H1 (cell line): ENCODE measurements around the gene LRRC41. TPM values are rescaled to one million over a fixed set of nuclear protein-coding genes. Genes with fewer than 3 reads are reported as not detected.
"Not testable (repeated sequence)": the region's sequence is repeated elsewhere in the genome, so short reads cannot be mapped to it uniquely, and the experiment has no call there.

Experiments used
- CTCF ChIA-PET: fragments of 300-600 bp; sonication (Branson Sonifier 250); formaldehyde crosslinking; loops from one replicate; lab custom pipeline; 2021; ENCODE audit not compliant: partially characterized antibody; lab: Charles Lee
- POLR2A ChIA-PET: fragments of 300-600 bp; sonication (Branson Sonifier 250); formaldehyde crosslinking; loops from one replicate; lab custom pipeline; 2021; ENCODE audit warnings: inconsistent platforms; ENCODE audit not compliant: partially characterized antibody; lab: Charles Lee
- DNase-seq, 2 experiments: peaks; one replicate each; pipeline versions ENCODE4 v3.0.0 to v3.0.0-alpha.2; 2010 to 2022; ENCODE audit warnings: low spot score in 2 of 2, low read depth in 1 of 2, mixed read lengths in 1 of 2
- FAIRE-seq: peaks from 2 replicates; lab custom pipeline; 2011; peaks lifted over from hg19 to GRCh38; lab: Jason Lieb, UNC
- H2AFZ ChIP-seq: 2 replicates; pipeline ENCODE4 v1.8.1; 2012; ENCODE audit warnings: low read length, inconsistent platforms
- H2AK5ac ChIP-seq: 2 replicates; pipeline ENCODE4 v1.6.1; 2013; ENCODE audit warnings: low read depth, low read length
- H2BK120ac ChIP-seq: replicated peaks from 2 replicates; pipeline ENCODE3; 2013; ENCODE audit warnings: low read depth, low read length, inconsistent platforms
- H2BK12ac ChIP-seq: 2 replicates; pipeline ENCODE4 v1.6.1; 2013; ENCODE audit warnings: low read depth, low read length
- H2BK15ac ChIP-seq: 2 replicates; pipeline ENCODE4 v1.6.1; 2013; ENCODE audit warnings: low read length
- H2BK20ac ChIP-seq: 2 replicates; pipeline ENCODE4 v1.6.1; 2013; ENCODE audit warnings: low read length
- H2BK5ac ChIP-seq: 2 replicates; pipeline ENCODE4 v1.6.1; 2013; ENCODE audit warnings: low read depth, low read length
- H3K14ac ChIP-seq: 2 replicates; pipeline ENCODE4 v1.6.1; 2013; ENCODE audit warnings: inconsistent platforms; ENCODE audit not compliant: insufficient read length
- H3K18ac ChIP-seq: 2 replicates; pipeline ENCODE4 v1.6.1; 2013; ENCODE audit warnings: low read length; ENCODE audit errors: extremely low read depth
- H3K23ac ChIP-seq: 2 replicates; pipeline ENCODE4 v1.6.1; 2013; ENCODE audit warnings: inconsistent platforms; ENCODE audit not compliant: insufficient read length
- H3K23me2 ChIP-seq: 2 replicates; pipeline ENCODE4 v1.6.1; 2013; ENCODE audit warnings: low read depth, low read length
- H3K27ac ChIP-seq: 2 replicates; pipeline ENCODE4 v1.6.1; 2011; ENCODE audit warnings: low read depth, low read length, inconsistent platforms
- H3K27me3 ChIP-seq, 4 experiments: replicated peaks in 1 of 4; 1 replicate in 1 of 4; 2 replicates in 3 of 4; pipeline versions ENCODE4 v1.6.1 to v1.8.1; 2011 to 2013; ENCODE audit warnings: low read length in 3 of 4, mild to moderate bottlenecking in 3 of 4, inconsistent platforms in 2 of 4, mixed read lengths in 2 of 4, moderate library complexity in 1 of 4; ENCODE audit not compliant: control insufficient read depth in 3 of 4, insufficient read depth in 3 of 4; ENCODE audit errors: extremely low read depth in 1 of 4
- H3K36me3 ChIP-seq, 4 experiments: 2 replicates each; pipeline versions ENCODE4 v1.6.1 to v1.8.1; 2011 to 2013; ENCODE audit warnings: mild to moderate bottlenecking in 4 of 4, low read length in 3 of 4, moderate library complexity in 2 of 4, control low read depth in 1 of 4, inconsistent platforms in 1 of 4; ENCODE audit not compliant: insufficient read depth in 4 of 4, control insufficient read depth in 2 of 4
- H3K4ac ChIP-seq: replicated peaks from 2 replicates; pipeline ENCODE3; 2013; ENCODE audit warnings: low read length, low read depth, mixed read lengths, inconsistent platforms; ENCODE audit not compliant: insufficient read length
- H3K4me1 ChIP-seq, 4 experiments: replicated peaks in 1 of 4; 1 replicate in 1 of 4; 2 replicates in 3 of 4; pipeline versions ENCODE4 v1.6.1 to v1.8.1; 2011 to 2013; ENCODE audit warnings: low read length in 3 of 4, inconsistent platforms in 2 of 4, mixed read lengths in 1 of 4; ENCODE audit not compliant: insufficient read depth in 4 of 4, control insufficient read depth in 3 of 4
- H3K4me2 ChIP-seq, 2 experiments: 2 replicates each; pipeline versions ENCODE4 v1.6.1 to v1.8.1; 2011 to 2013; ENCODE audit warnings: low read depth in 2 of 2, low read length in 2 of 2, control low read depth in 1 of 2, inconsistent platforms in 1 of 2, mild to moderate bottlenecking in 1 of 2; ENCODE audit not compliant: insufficient read depth in 1 of 2
- H3K4me3 ChIP-seq, 4 experiments: fragments of 200-600, 300-600 bp in 1 of 4; sonication (generic), shearing (Covaris generic), sonication (Bioruptor Twin) in 1 of 4; 2 replicates each; pipeline versions ENCODE4 v1.5.1 to v1.8.1; 2011 to 2016; ENCODE audit warnings: low read length in 4 of 4, low read depth in 3 of 4, control low read depth in 2 of 4, inconsistent platforms in 2 of 4, mild to moderate bottlenecking in 2 of 4, mixed read lengths in 1 of 4, moderate library complexity in 1 of 4; ENCODE audit not compliant: insufficient read depth in 2 of 4; ENCODE audit errors: extremely low read depth in 1 of 4
- H3K56ac ChIP-seq: replicated peaks from 2 replicates; pipeline ENCODE3; 2013; ENCODE audit warnings: low read depth, mild to moderate bottlenecking, mixed read lengths, low read length, inconsistent platforms; ENCODE audit not compliant: insufficient read length
- H3K79me1 ChIP-seq: 2 replicates; pipeline ENCODE4 v1.6.1; 2013; ENCODE audit warnings: low read depth, low read length, control low read depth
- H3K79me2 ChIP-seq, 2 experiments: 2 replicates each; pipeline versions ENCODE4 v1.6.1 to v1.8.1; 2012 to 2013; ENCODE audit warnings: low read length in 2 of 2, mild to moderate bottlenecking in 2 of 2, inconsistent platforms in 1 of 2; ENCODE audit not compliant: insufficient read depth in 2 of 2, control insufficient read depth in 1 of 2
- H3K9ac ChIP-seq, 4 experiments: replicated peaks in 1 of 4; 1 replicate in 1 of 4; 2 replicates in 3 of 4; pipeline versions ENCODE4 v1.6.1 to v1.8.1; 2011 to 2013; ENCODE audit warnings: low read depth in 3 of 4, low read length in 3 of 4, control low read depth in 2 of 4, mild to moderate bottlenecking in 2 of 4, moderate library complexity in 2 of 4, inconsistent platforms in 1 of 4; ENCODE audit errors: extremely low read depth in 1 of 4
- H3K9me3 ChIP-seq, 2 experiments: 2 replicates each; pipeline versions ENCODE4 v1.6.1 to v1.8.1; 2012 to 2013; ENCODE audit warnings: mild to moderate bottlenecking in 2 of 2, moderate library complexity in 2 of 2, control low read depth in 1 of 2, inconsistent platforms in 1 of 2, low read depth in 1 of 2, low read length in 1 of 2, mixed read lengths in 1 of 2; ENCODE audit not compliant: insufficient read depth in 2 of 2
- H4K20me1 ChIP-seq, 2 experiments: replicated peaks in 1 of 2; 2 replicates each; pipeline versions ENCODE3 to v1.8.1; 2011 to 2013; ENCODE audit warnings: inconsistent platforms in 2 of 2, low read length in 2 of 2, mild to moderate bottlenecking in 1 of 2; ENCODE audit not compliant: insufficient read depth in 2 of 2, control insufficient read depth in 1 of 2
- H4K5ac ChIP-seq: 2 replicates; pipeline ENCODE4 v1.6.1; 2013; ENCODE audit warnings: low read length, low read depth, mixed read lengths, inconsistent platforms; ENCODE audit not compliant: insufficient read length
- H4K8ac ChIP-seq: 2 replicates; pipeline ENCODE4 v1.8.0; 2013; ENCODE audit warnings: mild to moderate bottlenecking, moderate library complexity, low read length, inconsistent platforms; ENCODE audit not compliant: insufficient read depth; ENCODE audit errors: extremely low read depth
- H4K91ac ChIP-seq: replicated peaks from 2 replicates; pipeline ENCODE3; 2013; ENCODE audit warnings: low read length, mixed read lengths, inconsistent platforms; ENCODE audit not compliant: insufficient read length
- WGBS, 2 experiments: shearing (Covaris generic) in 1 of 2; methylation state at CpG; one replicate each; pipeline versions ENCODE4 v1.1.6 to v1.1.7; 2013 to 2015; ENCODE audit warnings: low lambda C conversion rate in 2 of 2, mixed read lengths in 2 of 2, inconsistent platforms in 1 of 2, low coverage in 1 of 2, missing lambda C conversion rate in 1 of 2; ENCODE audit not compliant: insufficient replicate concordance in 2 of 2, insufficient coverage in 1 of 2, insufficient read length in 1 of 2; ENCODE audit errors: extremely low coverage in 1 of 2, missing lambda C conversion rate in 1 of 2; 5-methylcytosine and 5-hydroxymethylcytosine counted together
- polyA plus RNA-seq, 7 experiments: library from polyadenylated mRNA; depleted of rRNA in 3 of 7; stranded (reverse) in 5 of 7; unstranded in 2 of 7; fragments of >200 nt in 5 of 7; fragments of 200-250 nt in 2 of 7; gene quantifications; 1 replicate in 5 of 7; 2 replicates in 1 of 7; 4 replicates in 1 of 7; pipeline versions ENCODE4 v1.2.1 to v1.2.3, GENCODE V29; 2011 to 2013; ENCODE audit warnings: missing spikeins in 2 of 7, mixed read lengths in 2 of 7
- total RNA-seq: library from RNA; stranded (reverse); fragmentation: NEBNext Ultra II Directional; extraction: Animal tissue kit (Norgen Biotek cat#: 25700); gene quantifications from 2 replicates; pipeline ENCODE4 v1.2.1, GENCODE V29; 2021

Gene LRRC41
- total and polyA plus RNA-seq, 2 of the 8 experiments (the other 6 are each of a cell fraction or from before 2014, with no cell fraction given): 36.8 to 51.2 TPM

DNA sequence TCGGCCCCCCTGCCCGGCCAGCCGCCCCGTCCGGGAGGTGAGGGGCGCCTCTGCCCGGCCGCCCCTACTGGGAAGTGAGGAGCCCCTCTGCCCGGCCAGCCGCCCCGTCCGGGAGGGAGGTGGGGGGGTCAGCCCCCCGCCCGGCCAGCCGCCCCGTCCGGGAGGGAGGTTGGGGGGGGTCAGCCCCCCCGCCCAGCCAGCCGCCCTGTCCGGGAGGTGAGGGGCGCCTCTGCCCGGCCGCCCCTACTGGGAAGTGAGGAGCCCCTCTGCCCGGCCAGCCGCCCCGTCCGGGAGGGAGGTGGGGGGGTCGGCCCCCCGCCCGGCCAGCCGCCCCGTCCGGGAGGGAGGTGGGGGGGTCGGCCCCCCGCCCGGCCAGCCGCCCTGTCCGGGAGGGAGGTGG is 61.7 kb downstream of the LRRC41 start:
- H3K79me1 ChIP-seq, H3K27ac ChIP-seq, H3K23me2 ChIP-seq, H2BK12ac ChIP-seq, H3K4me3 ChIP-seq, H3K56ac ChIP-seq, H2AFZ ChIP-seq, DNase-seq, H4K5ac ChIP-seq, FAIRE-seq, H3K9ac ChIP-seq, H3K18ac ChIP-seq, H2BK5ac ChIP-seq, H3K36me3 ChIP-seq, H3K4me2 ChIP-seq, H4K8ac ChIP-seq, H2BK120ac ChIP-seq, H3K27me3 ChIP-seq, H3K23ac ChIP-seq, H3K4ac ChIP-seq, H4K91ac ChIP-seq, H3K79me2 ChIP-seq, H4K20me1 ChIP-seq, H2BK20ac ChIP-seq, POLR2A ChIA-PET, H3K9me3 ChIP-seq, H2BK15ac ChIP-seq, H3K4me1 ChIP-seq, CTCF ChIA-PET, H2AK5ac ChIP-seq, H3K14ac ChIP-seq: not testable (repeated sequence)
- WGBS, 2 experiments: no CpG with 5 or more reads among the region's 38 CpGs

DNA sequence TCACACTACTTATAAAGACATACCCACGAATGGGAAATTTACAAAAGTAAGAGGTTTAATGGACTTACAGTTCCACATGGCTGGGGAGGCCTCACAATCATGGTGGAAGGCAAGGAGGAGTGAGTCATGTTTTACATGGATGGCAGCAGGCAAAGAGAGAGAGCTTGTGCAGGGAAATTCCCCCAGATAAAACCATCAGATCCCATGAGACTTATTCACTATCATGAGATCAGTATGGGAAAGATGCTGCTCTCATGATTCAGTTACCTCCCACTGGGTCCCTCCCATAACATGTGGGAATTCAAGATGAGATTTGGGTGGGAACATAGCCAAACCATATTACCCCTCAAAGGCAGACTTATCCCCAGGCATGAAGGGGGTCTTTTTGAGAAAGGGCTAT is 64.6 kb downstream of the LRRC41 start:
- POLR2A ChIA-PET, H3K4ac ChIP-seq: not testable (repeated sequence)

More for the DNA sequence above, 64.6 kb downstream of the LRRC41 start:
- H2BK5ac ChIP-seq, H3K4me3 ChIP-seq, H4K8ac ChIP-seq, H3K14ac ChIP-seq, CTCF ChIA-PET, H3K23ac ChIP-seq, H4K20me1 ChIP-seq, H3K4me1 ChIP-seq, DNase-seq, H3K27me3 ChIP-seq, H2BK20ac ChIP-seq, H3K4me2 ChIP-seq, H3K79me2 ChIP-seq, H4K5ac ChIP-seq, H2AK5ac ChIP-seq, H2BK120ac ChIP-seq, H2BK15ac ChIP-seq, H3K9ac ChIP-seq, H3K56ac ChIP-seq, H4K91ac ChIP-seq, H3K18ac ChIP-seq, H3K27ac ChIP-seq, H2AFZ ChIP-seq, H3K23me2 ChIP-seq, H3K36me3 ChIP-seq, H2BK12ac ChIP-seq, FAIRE-seq, H3K79me1 ChIP-seq: not testable (repeated sequence)
- 80% methylated on average over 1 of the region's 1 CpG; no CpG with 5 or more reads in 1 of the 2 experiments for WGBS, 2 experiments
- peaks cover 9 to 10% of the 10 kb centered on the region in 2 experiments for H3K9me3 ChIP-seq
